Measurements from ENCODE around the gene CEACAM18.

Gene CEACAM18

DNA sequence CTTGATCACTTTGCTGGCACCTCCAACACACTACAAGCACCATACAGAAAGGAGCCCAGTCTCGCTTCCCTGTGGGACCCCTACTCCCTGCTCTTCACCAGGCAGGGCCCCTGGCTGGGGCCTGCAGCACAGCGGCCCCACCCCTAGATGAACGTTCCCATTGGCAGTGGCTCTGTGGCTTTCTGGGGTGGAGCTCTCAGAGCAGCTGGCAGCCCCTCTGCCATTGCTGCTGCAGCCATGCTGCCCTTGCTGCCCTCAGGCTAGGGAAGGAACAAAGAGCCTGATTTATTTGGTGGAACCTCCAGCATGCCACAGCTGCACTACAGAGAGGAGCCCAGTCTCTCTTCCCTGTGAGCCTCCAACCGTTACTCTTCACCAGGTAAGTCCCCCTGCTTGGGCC, 47.3 kb downstream of the CEACAM18 start:
- no peak for DNase-seq (ENCODE audit: extremely low read depth, low read depth)
- TF ChIP-seq, protein P1, sequence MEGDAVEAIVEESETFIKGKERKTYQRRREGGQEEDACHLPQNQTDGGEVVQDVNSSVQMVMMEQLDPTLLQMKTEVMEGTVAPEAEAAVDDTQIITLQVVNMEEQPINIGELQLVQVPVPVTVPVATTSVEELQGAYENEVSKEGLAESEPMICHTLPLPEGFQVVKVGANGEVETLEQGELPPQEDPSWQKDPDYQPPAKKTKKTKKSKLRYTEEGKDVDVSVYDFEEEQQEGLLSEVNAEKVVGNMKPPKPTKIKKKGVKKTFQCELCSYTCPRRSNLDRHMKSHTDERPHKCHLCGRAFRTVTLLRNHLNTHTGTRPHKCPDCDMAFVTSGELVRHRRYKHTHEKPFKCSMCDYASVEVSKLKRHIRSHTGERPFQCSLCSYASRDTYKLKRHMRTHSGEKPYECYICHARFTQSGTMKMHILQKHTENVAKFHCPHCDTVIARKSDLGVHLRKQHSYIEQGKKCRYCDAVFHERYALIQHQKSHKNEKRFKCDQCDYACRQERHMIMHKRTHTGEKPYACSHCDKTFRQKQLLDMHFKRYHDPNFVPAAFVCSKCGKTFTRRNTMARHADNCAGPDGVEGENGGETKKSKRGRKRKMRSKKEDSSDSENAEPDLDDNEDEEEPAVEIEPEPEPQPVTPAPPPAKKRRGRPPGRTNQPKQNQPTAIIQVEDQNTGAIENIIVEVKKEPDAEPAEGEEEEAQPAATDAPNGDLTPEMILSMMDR (IDR thresholded peaks at IDR 0.05; ENCODE audit: low read depth, low read length, missing control alignments) = no peak
- no peak overlapping the region for H3K4me3 ChIP-seq (replicated peaks; ENCODE audit: low read depth, low read length)

DNA sequence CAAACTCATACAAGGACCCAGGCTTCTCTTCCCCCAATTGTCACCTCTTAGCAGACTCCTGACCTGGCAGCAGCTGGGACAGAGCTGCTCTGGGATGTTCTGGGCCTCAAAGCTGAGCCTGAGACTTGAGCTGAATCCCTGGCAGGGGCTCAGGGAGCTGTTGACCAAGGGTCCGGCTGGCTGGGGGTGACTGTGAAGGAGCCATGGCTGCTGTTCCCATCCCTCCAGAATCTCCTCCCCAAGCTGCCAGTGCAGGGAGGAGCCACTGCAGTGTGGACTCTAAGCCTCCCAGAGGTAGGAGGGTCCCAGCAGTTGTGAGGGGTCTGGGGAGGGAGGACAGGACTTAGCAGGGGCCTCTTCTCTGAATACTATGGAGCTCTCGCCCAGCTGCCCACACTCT, 51.0 kb downstream of the CEACAM18 start:
- TF ChIP-seq, protein P1 (IDR thresholded peaks at IDR 0.05; ENCODE audit: low read depth, low read length, missing control alignments) = no peak
- no peak for DNase-seq (ENCODE audit: extremely low read depth, low read depth)
- H3K4me3 ChIP-seq (replicated peaks; ENCODE audit: low read depth, low read length) = no peak overlapping the region

DNA sequence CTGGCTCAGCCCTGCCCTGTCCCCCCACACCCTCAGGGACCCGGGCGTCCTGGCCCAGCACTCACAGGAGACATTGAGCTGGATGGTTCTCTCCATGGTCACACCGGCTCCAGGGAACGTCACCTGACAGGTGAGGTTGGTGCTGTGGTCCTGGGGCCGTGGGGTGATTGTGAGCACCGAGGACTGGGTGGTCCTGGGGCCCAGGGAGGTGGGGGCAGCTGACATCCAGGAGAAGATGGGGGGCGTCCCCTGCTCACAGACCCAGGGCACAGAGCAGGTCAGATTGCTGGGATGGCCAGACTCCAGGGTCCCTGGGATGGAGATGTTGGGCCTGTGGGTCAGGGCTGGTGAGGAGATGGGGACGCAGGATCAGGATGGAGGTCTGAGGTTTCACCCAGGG, 52.3 kb downstream of the CEACAM18 start:
- no peak overlapping the region for H3K4me3 ChIP-seq (replicated peaks; ENCODE audit: low read depth, low read length)
- DNase-seq (ENCODE audit: extremely low read depth, low read depth) = no peak
- TF ChIP-seq, protein P1 (IDR thresholded peaks at IDR 0.05; ENCODE audit: low read depth, low read length, missing control alignments) = no peak

DNA sequence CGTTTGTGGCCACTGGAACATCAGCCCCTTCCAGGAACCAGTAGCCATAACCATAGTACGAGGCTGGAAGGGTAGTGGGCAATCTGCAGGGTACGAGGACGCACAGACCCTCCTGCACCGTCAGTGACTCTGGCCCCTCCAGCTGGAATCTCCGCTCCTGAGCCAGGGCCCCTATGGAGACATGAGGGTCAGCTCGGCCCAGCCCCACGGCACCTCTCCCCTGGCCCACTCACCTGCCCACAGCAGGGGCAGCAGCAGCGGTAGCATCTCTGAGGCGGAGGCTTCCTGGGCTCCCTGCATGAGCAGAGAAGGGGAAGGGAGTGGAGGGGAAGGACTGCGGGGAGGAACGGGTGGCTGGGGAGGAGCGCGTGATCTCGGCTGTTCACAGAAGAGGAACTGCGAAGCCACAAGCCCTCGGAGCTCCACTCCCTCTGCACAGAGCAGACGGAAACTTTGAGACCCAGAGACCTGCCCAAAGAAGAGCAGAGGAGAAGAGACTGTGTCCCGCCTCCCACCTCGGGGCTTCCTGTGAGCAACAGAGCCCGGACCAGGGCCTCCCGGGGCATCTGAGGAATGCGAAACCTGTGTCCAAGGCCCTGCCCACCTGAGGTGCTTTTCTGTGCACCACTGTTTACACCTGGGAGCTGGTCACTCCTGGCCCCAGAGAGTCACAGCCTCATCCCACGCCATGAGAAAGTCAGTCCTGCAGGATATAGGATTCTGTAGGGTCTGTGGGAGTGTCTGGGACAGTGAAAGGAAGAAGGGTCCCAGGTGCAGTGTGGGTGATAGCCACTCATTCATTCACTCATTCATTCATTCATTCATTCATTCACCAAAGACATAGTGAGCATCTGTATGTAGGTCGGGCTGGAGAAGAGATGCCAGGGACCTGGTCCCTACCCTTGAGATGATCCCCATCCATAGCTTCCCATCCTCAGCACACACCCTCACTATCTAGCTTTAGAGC, 53.3 kb downstream of the CEACAM18 start, which contains the start of gene SIGLEC6:
SIGLEC6 (minus strand) TSS at position 322 of the 967 bp plus-strand sequence; CDS start at position 300, 22 bp downstream.
- no peak within 1 kb of the TSS for H3K4me3 ChIP-seq (replicated peaks; ENCODE audit: low read depth, low read length)
- TF ChIP-seq, protein P1 (IDR thresholded peaks at IDR 0.05; ENCODE audit: low read depth, low read length, missing control alignments) = no peak
- no peak for DNase-seq (ENCODE audit: extremely low read depth, low read depth)

DNA sequence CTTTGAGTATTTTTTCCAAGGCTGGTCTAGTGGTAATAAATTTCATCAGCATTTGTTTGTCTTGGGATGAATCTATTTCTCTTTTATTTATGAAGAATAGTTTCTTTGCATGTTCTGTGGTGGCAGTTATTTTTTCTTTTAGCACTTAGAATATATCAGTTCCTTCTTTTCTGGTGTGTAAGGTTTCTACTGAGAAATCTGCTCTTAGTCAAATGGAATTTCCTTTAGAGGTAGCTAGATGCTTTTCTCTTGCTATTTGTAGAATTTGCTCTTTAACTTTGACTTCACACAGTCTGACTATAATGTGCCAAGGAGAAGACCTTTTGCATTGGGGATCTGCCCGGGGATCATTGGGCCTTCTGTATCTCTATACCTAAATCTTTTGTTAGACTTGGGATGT, 57.2 kb downstream of the CEACAM18 start:
- no peak for DNase-seq (ENCODE audit: extremely low read depth, low read depth)
- TF ChIP-seq, protein P1 (IDR thresholded peaks at IDR 0.05; ENCODE audit: low read depth, low read length, missing control alignments) = no peak

DNA sequence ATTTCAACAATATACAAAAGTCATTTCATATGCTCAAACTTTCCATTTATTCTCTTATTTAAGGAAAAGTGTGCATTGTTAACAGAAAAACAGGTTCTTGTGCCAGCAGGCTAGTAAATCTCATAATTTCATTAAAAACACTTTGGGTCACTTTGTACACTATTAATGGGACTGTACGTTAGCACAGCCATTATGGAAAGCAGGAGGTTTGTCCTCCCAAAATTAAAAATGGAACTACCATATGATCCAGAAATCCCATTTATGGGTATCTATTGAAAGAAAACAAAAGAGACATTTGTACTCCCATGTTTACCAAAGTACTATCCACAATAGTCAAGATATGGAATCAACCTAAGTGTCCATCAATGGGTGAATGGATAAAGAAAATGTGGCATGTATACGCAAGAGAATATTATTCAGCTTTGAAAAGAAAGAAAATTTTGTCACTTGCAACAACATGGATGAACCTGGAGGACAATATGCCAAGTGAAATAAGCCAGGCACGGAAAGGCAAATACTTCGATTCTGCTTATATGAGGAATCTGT, 61.6 kb downstream of the CEACAM18 start:
- no peak overlapping the region for H3K4me3 ChIP-seq (replicated peaks; ENCODE audit: low read depth, low read length)
- no peak for DNase-seq (ENCODE audit: extremely low read depth, low read depth)
- TF ChIP-seq, protein P1 (IDR thresholded peaks at IDR 0.05; ENCODE audit: low read depth, low read length, missing control alignments) = no peak

More for the DNA sequence above, 57.2 kb downstream of the CEACAM18 start:
- H3K4me3 ChIP-seq (replicated peaks; ENCODE audit: low read depth, low read length) = no peak overlapping the region
